CD4-positive, alpha-beta T cell treated with Interleukin-15 for 4 hours (primary cell): ENCODE measurements around the gene CKS1B.
A peak's percentile ranks its signal among the peaks of the same experiment; 100 is the strongest.

Experiments
- DNase-seq: peaks from one replicate; pipeline ENCODE4 v3.0.0-alpha.2; 2020; ENCODE audit warnings: low spot score

Gene CKS1B

GRCh38 chr1:155015527-155016230 lies 41.2 kb downstream of the CKS1B start:
- DNase-seq = no peak

- DNase-seq = no peak
Observed at GRCh38 chr1:155016231-155016831, 41.9 kb downstream of the CKS1B start.

GRCh38 chr1:155017041-155017945 lies 42.8 kb downstream of the CKS1B start:
- peak; percentile 91 for DNase-seq

GRCh38 chr1:155017946-155018316 lies 43.5 kb downstream of the CKS1B start:
- no peak for DNase-seq

- DNase-seq = no peak
Observed at GRCh38 chr1:155018617-155019348, 44.3 kb downstream of the CKS1B start.

- DNase-seq = no peak
Observed at GRCh38 chr1:155019377-155020245, 45.1 kb downstream of the CKS1B start.

- no peak for DNase-seq
Observed at GRCh38 chr1:155022136-155022926, 47.9 kb downstream of the CKS1B start.

- no peak for DNase-seq
Observed at GRCh38 chr1:155022927-155023236, 48.4 kb downstream of the CKS1B start.

- DNase-seq = no peak
Observed at GRCh38 chr1:155023627-155024026, 49.1 kb downstream of the CKS1B start.

GRCh38 chr1:155024315-155024714 lies 49.8 kb downstream of the CKS1B start:
- no peak for DNase-seq

- no peak for DNase-seq
Observed at GRCh38 chr1:155026154-155026553, 51.7 kb downstream of the CKS1B start.

- DNase-seq = no peak
Observed at GRCh38 chr1:155026588-155026987, 52.1 kb downstream of the CKS1B start.
